HepG2 (cell line): ENCODE results near the gene SNED1. TPM values are rescaled to one million over a fixed set of nuclear protein-coding genes. Genes with fewer than 3 reads are reported as not detected.

Experiments
- ATAC-seq: fragments of 200-7000 bp; cut with Tn5 transposase; 3 replicates; pipeline ENCODE4 v1.9.1; 2020; ENCODE audit warnings: mild to moderate bottlenecking, moderate library complexity
- BruUV-seq: library from RNA; stranded (reverse); fragments of 400-500 nt; replicated peaks from 2 replicates; lab custom pipeline; 2021; lab: Mats Ljungman, UMichigan
- CTCF ChIA-PET: fragments of 300-600 bp; formaldehyde crosslinking; extraction: SDS; loops from one replicate; lab custom pipeline; 2021; ENCODE audit warnings: low total read pairs, inconsistent platforms, low intra/inter-chr PET ratio; lab: Yijun Ruan, JAX
- POLR2A ChIA-PET: fragments of 350-600 bp; sonication (Branson Sonifier 250); formaldehyde crosslinking; loops from one replicate; lab custom pipeline; 2020; ENCODE audit warnings: antibody characterized with exemption, inconsistent platforms; lab: Yijun Ruan, JAX
- DNase-seq: peaks from one replicate; pipeline ENCODE4 v3.0.0-alpha.2; 2015; ENCODE audit warnings: low spot score
- FAIRE-seq: peaks from 3 replicates; lab custom pipeline; 2011; peaks lifted over from hg19 to GRCh38; lab: Jason Lieb, UNC
- H2AFZ ChIP-seq: one replicate; pipeline ENCODE4 v1.6.1; 2011; ENCODE audit warnings: low read length, inconsistent platforms
- H3K27ac ChIP-seq: fragments of 300-600 bp; 3 replicates; pipeline ENCODE4 v1.8.0; 2011; ENCODE audit warnings: mixed run types, mild to moderate bottlenecking, mixed read lengths, low read length, inconsistent platforms; ENCODE audit not compliant: insufficient read depth; ENCODE audit errors: extremely low read length
- H3K27me3 ChIP-seq, 2 experiments: fragments of 200-600 bp in 1 of 2; 2 replicates in 1 of 2; 3 replicates in 1 of 2; pipeline versions ENCODE4 v1.6.0 to v1.8.0; 2011; ENCODE audit warnings: low read length in 2 of 2, mild to moderate bottlenecking in 2 of 2, moderate library complexity in 2 of 2, inconsistent platforms in 1 of 2; ENCODE audit not compliant: insufficient read depth in 2 of 2, control insufficient read depth in 1 of 2
- H3K36me3 ChIP-seq, 2 experiments: fragments of 200-600 bp in 1 of 2; replicated peaks in 1 of 2; 2 replicates in 1 of 2; 3 replicates in 1 of 2; pipeline versions ENCODE4 v1.5.1 to v1.8.0; 2011; ENCODE audit warnings: low read length in 2 of 2, inconsistent platforms in 1 of 2; ENCODE audit not compliant: insufficient read depth in 2 of 2, control insufficient read depth in 1 of 2
- H3K4me1 ChIP-seq: 2 replicates; pipeline ENCODE4 v1.5.1; 2012; ENCODE audit warnings: low read length, inconsistent platforms; ENCODE audit not compliant: insufficient read depth
- H3K4me2 ChIP-seq: 2 replicates; pipeline ENCODE4 v1.6.0; 2011; ENCODE audit warnings: low read depth, low read length, inconsistent platforms
- H3K4me3 ChIP-seq, 3 experiments: fragments of 200-600 bp in 1 of 3; sonication (generic), shearing (Covaris generic) in 1 of 3; replicated peaks in 1 of 3; 2 replicates each; pipeline ENCODE4 v1.5.1; 2011 to 2016; ENCODE audit warnings: low read length in 3 of 3, inconsistent platforms in 2 of 3, low read depth in 2 of 3, mild to moderate bottlenecking in 2 of 3, control low read depth in 1 of 3, mixed read lengths in 1 of 3; ENCODE audit not compliant: insufficient read depth in 1 of 3
- H3K79me2 ChIP-seq: one replicate; pipeline ENCODE4 v1.6.1; 2011; ENCODE audit warnings: low read length, inconsistent platforms; ENCODE audit not compliant: insufficient read depth
- H3K9ac ChIP-seq: 2 replicates; pipeline ENCODE4 v1.6.0; 2011; ENCODE audit warnings: mild to moderate bottlenecking, low read depth, low read length, inconsistent platforms; ENCODE audit not compliant: insufficient read depth
- H3K9me3 ChIP-seq: 2 replicates; pipeline ENCODE4 v1.5.1; 2012; ENCODE audit warnings: mild to moderate bottlenecking, low read length
- H4K20me1 ChIP-seq: 2 replicates; pipeline ENCODE4 v1.6.0; 2011; ENCODE audit warnings: inconsistent platforms, mild to moderate bottlenecking, low read length, moderate library complexity; ENCODE audit not compliant: insufficient read depth
- ATF4 ChIP-seq, 2 experiments: fragments of 450-650 bp in 1 of 2; sonication (generic) in 1 of 2; formaldehyde crosslinking; IDR thresholded peaks; 2 replicates each; pipeline versions ENCODE4 v1.5.0 to v1.8.0; 2020 to 2022; ENCODE audit warnings: mild to moderate bottlenecking in 1 of 2, missing genetic modification reagents in 1 of 2
- BATF2 ChIP-seq: sonication (generic); formaldehyde crosslinking; IDR thresholded peaks from 2 replicates; pipeline ENCODE4 v1.8.0; 2022; ENCODE audit warnings: mild to moderate bottlenecking, missing genetic modification reagents, moderate library complexity
- CREM ChIP-seq, 2 experiments: sonication (generic) in 1 of 2; formaldehyde crosslinking in 1 of 2; IDR thresholded peaks; 2 replicates each; pipeline versions ENCODE4 v1.4.0 to v1.6.1; 2016 to 2020; ENCODE audit warnings: antibody characterized with exemption in 1 of 2, mild to moderate bottlenecking in 1 of 2, missing genetic modification reagents in 1 of 2
- DRAP1 ChIP-seq: IDR thresholded peaks from 2 replicates; pipeline ENCODE4 v1.6.1; 2016; ENCODE audit warnings: missing genetic modification reagents, missing compliant biosample characterization
- FOXO1 ChIP-seq: sonication (generic); formaldehyde crosslinking; IDR thresholded peaks from 2 replicates; pipeline ENCODE4 v1.4.0; 2020; ENCODE audit warnings: missing genetic modification reagents
- PHF21A ChIP-seq: sonication (generic); formaldehyde crosslinking; IDR thresholded peaks from 2 replicates; pipeline ENCODE4 v1.5.0; 2020; ENCODE audit warnings: mild to moderate bottlenecking, missing genetic modification reagents
- RARA ChIP-seq: IDR thresholded peaks from 2 replicates; pipeline ENCODE4 v1.6.1; 2016; ENCODE audit warnings: missing genetic modification reagents, missing compliant biosample characterization
- RELA ChIP-seq: sonication (generic); formaldehyde crosslinking; IDR thresholded peaks from 2 replicates; pipeline ENCODE4 v1.4.0; 2020; ENCODE audit warnings: missing genetic modification reagents
- SRY ChIP-seq: sonication (generic); formaldehyde crosslinking; IDR thresholded peaks from 2 replicates; pipeline ENCODE4 v1.8.0; 2022; ENCODE audit warnings: mild to moderate bottlenecking, missing genetic modification reagents
- ZNF10 ChIP-seq: sonication (generic); formaldehyde crosslinking; IDR thresholded peaks from 2 replicates; pipeline ENCODE4 v1.4.0; 2020; ENCODE audit warnings: mild to moderate bottlenecking, low read depth, missing genetic modification reagents, borderline replicate concordance
- ZNF333 ChIP-seq: sonication (generic); formaldehyde crosslinking; IDR thresholded peaks from 2 replicates; pipeline ENCODE4 v1.4.0; 2020; ENCODE audit warnings: mild to moderate bottlenecking, missing genetic modification reagents, borderline replicate concordance
- ZNF33B ChIP-seq: sonication (generic); formaldehyde crosslinking; IDR thresholded peaks from 2 replicates; pipeline ENCODE4 v1.5.1; 2020; ENCODE audit warnings: mild to moderate bottlenecking, missing genetic modification reagents
- ZNF468 ChIP-seq: sonication (generic); formaldehyde crosslinking; IDR thresholded peaks from 2 replicates; pipeline ENCODE4 v1.8.0; 2022; ENCODE audit warnings: mild to moderate bottlenecking, moderate library complexity, missing genetic modification reagents
- ZNF567 ChIP-seq: sonication (generic); formaldehyde crosslinking; IDR thresholded peaks from 2 replicates; pipeline ENCODE4 v1.8.1; 2023; ENCODE audit warnings: mild to moderate bottlenecking, missing genetic modification reagents, borderline replicate concordance
- ZNF616 ChIP-seq: sonication (generic); formaldehyde crosslinking; IDR thresholded peaks from 2 replicates; pipeline ENCODE4 v1.5.0; 2020; ENCODE audit warnings: low read depth, mild to moderate bottlenecking, missing genetic modification reagents
- ZNF766 ChIP-seq: sonication (generic); formaldehyde crosslinking; IDR thresholded peaks from 2 replicates; pipeline ENCODE4 v1.5.0; 2020; ENCODE audit warnings: missing genetic modification reagents, borderline replicate concordance
- WGBS: methylation state at CpG from one replicate; pipeline ENCODE4 v1.1.6; 2017; ENCODE audit warnings: low lambda C conversion rate; 5-methylcytosine and 5-hydroxymethylcytosine counted together
- in situ Hi-C: cut with HindIII; loops from 2 replicates; pipeline ENCODE4 v1.10.0; 2017; ENCODE audit warnings: low pct_unique_long_range_greater_than_20kb; ENCODE audit not compliant: extremely low pct_ligation_motif_present
- intact Hi-C: fragments of 100-400 bp; cut with micrococcal nuclease; formaldehyde crosslinking; loops from one replicate; pipeline ENCODE4 v1.10.0; 2022; ENCODE audit not compliant: unreplicated experiment
- polyA plus RNA-seq, 8 experiments: library from polyadenylated mRNA; depleted of rRNA in 3 of 8; stranded (reverse) in 7 of 8; unstranded in 1 of 8; fragments of >200 nt; fragmentation: Illumina TruSeq in 4 of 8; extraction: Trizol in 4 of 8; gene quantifications; 2 replicates each; pipeline versions ENCODE4 v1.2.1 to v1.2.3, GENCODE V29; 2011 to 2016; ENCODE audit warnings: low read depth in 4 of 8, missing spikeins in 1 of 8, mixed read lengths in 1 of 8; ENCODE audit not compliant: insufficient read depth in 1 of 8
- total RNA-seq, 5 experiments: library from RNA; depleted of rRNA; stranded (reverse); fragments of >200 nt; fragmentation: Illumina TruSeq; extraction: Trizol; gene quantifications; 2 replicates each; pipeline ENCODE4 v1.2.3, GENCODE V29; 2016; ENCODE audit warnings: low read depth in 1 of 5

The SNED1 gene
- total and polyA plus RNA-seq, 2 of the 13 experiments (the other 11 are each of a cell fraction or from before 2014, with no cell fraction given): 0.15 to 0.65 TPM

- Histone ChIP-seq H3K27me3 (peaks cover 8 to 32% of the 10 kb centered on the region in 2 experiments; a peak in 3 of 5 replicates), H2AFZ (no peak overlapping the region), H3K27ac (no peak overlapping the region), H4K20me1 (no peaks in the 10 kb centered on the region), H3K36me3 (no peaks in the 10 kb centered on the region), H3K79me2 (no peaks in the 10 kb centered on the region), H3K9me3 (no peaks in the 10 kb centered on the region), H3K4me3 (no peak overlapping the region), H3K4me2 (peak overlapping the region; percentile 19; the same call in 1 of the 2 replicates), H3K4me1 (peaks cover 34% of the 10 kb centered on the region), H3K9ac (no peak overlapping the region)
- in situ Hi-C loops: no loop called here
- ATAC-seq (no peak), FAIRE-seq (no peak), DNase-seq (no peak)
- ChIA-PET POLR2A (interaction anchor here (1.0 kb wide), 2 partner anchors 16 to 17 kb away, joined by 3 to 5 read pairs; no protein-coding TSS in a partner anchor), CTCF (no interaction called here)
- no TSS peak for BruUV-seq
- 82% methylated on average over 44 of the region's 45 CpGs for WGBS
- TF ChIP-seq ZNF333 (CRISPR knock-in tag) (no peak), BATF2 (CRISPR knock-in tag) (no peak), PHF21A (CRISPR knock-in tag) (no peak), ZNF10 (CRISPR knock-in tag) (no peak), FOXO1 (no peak), RELA (CRISPR knock-in tag) (no peak)
- intact Hi-C loops: loop anchor here (10.0 kb wide), 1 partner anchor 1779 kb away; no protein-coding TSS in a partner anchor
Observed at GRCh38 chr2:240983361-240983995, 14.9 kb upstream of the SNED1 start.

- peak; percentile 48 for ATAC-seq
- no peak for TF ChIP-seq SRY
- no peak for TF ChIP-seq ATF4 (CRISPR knock-in tag; IDR thresholded peaks at IDR 0.05)
- TF ChIP-seq ZNF766 (CRISPR knock-in tag): no peak
- no peak for TF ChIP-seq ZNF616 (CRISPR knock-in tag)
- peak; percentile 67 for TF ChIP-seq RARA (CRISPR knock-in tag)
- no peak for TF ChIP-seq ZNF567 (CRISPR knock-in tag)
- no peak for TF ChIP-seq ZNF33B (CRISPR knock-in tag)
- TF ChIP-seq ZNF468 (CRISPR knock-in tag): no peak
- no peak for TF ChIP-seq DRAP1 (CRISPR knock-in tag)
- no peak for TF ChIP-seq CREM (IDR thresholded peaks at IDR 0.05)
- no peak for TF ChIP-seq CREM (CRISPR knock-in tag; IDR thresholded peaks at IDR 0.05)
Observed at GRCh38 chr2:240983996-240984498, 14.4 kb upstream of the SNED1 start.

More at GRCh38 chr2:240983996-240984498, 14.4 kb upstream of the SNED1 start:
- Histone ChIP-seq H3K9me3 (no peaks in the 10 kb centered on the region), H3K79me2 (no peaks in the 10 kb centered on the region), H3K4me3 (no peak overlapping the region; a peak in 1 of 6 replicates), H3K36me3 (no peaks in the 10 kb centered on the region), H3K4me1 (peaks cover 34% of the 10 kb centered on the region), H2AFZ (no peak overlapping the region), H3K27ac (no peak overlapping the region), H4K20me1 (no peaks in the 10 kb centered on the region), H3K4me2 (peak overlapping the region; percentile 19; the same call in 1 of the 2 replicates), H3K9ac (no peak overlapping the region), H3K27me3 (peaks cover 10 to 38% of the 10 kb centered on the region in 2 experiments; a peak in 3 of 5 replicates)
- in situ Hi-C loops (no loop called here), intact Hi-C loops (loop anchor here (10.0 kb wide), 1 partner anchor 1779 kb away; no protein-coding TSS in a partner anchor)
- 11% methylated on average over 13 of the region's 18 CpGs for WGBS
- ChIA-PET CTCF (no interaction called here), POLR2A (interaction anchor here (1.0 kb wide), 2 partner anchors 17 to 18 kb away, joined by 3 to 5 read pairs; no protein-coding TSS in a partner anchor)
- BruUV-seq: no TSS peak
- FAIRE-seq: no peak
- DNase-seq: no peak
